Measurements from ENCODE around the gene CHST7. TPM values are rescaled to one million over a fixed set of nuclear protein-coding genes. Genes with fewer than 3 reads are reported as not detected.

Gene CHST7
- total and polyA plus RNA-seq, 2 of the 8 experiments (the other 6 are each of a cell fraction or from before 2014, with no cell fraction given) = 7.9 to 14.1 TPM

Small RNA genes lying within 50 kb of the gene (small RNA-seq; reads per million reads assigned to genes)
- gene RF00017 (ENCODE audit: insufficient read depth) = not detected

Other genes with a start within 250 kb of the CHST7 start
- gene ZNF674, start 28.3 kb upstream of the CHST7 start, total RNA-seq (2021; fragmentation: NEBNext Ultra II Directional; extraction: Animal tissue kit (Norgen Biotek cat#: 25700)) = 6.1 and 7.4 TPM in 2 replicates
- gene ZNF674, start 28.3 kb upstream of the CHST7 start, polyA plus RNA-seq (2011; rRNA removed) = 2.0 and 2.4 TPM in 2 replicates
- 12.7 and 17.2 TPM in 2 replicates for gene SLC9A7, start 185.4 kb downstream of the CHST7 start, total RNA-seq (2021; fragmentation: NEBNext Ultra II Directional; extraction: Animal tissue kit (Norgen Biotek cat#: 25700))
- 6.7 and 9.0 TPM in 2 replicates for gene SLC9A7, start 185.4 kb downstream of the CHST7 start, polyA plus RNA-seq (2011; rRNA removed)

All from H1 (cell line).